KOPT-K1 (cell line): ENCODE measurements around the gene ACBD7.

ENCODE experiments used
- H3K27ac ChIP-seq: fragments of 200-600 bp; sonication (generic); 2 replicates; pipeline ENCODE4 v1.5.1; 2016; ENCODE audit warnings: antibody characterized with exemption, mild to moderate bottlenecking, low read depth, low read length; ENCODE audit not compliant: poor library complexity, severe bottlenecking
- H3K36me3 ChIP-seq: fragments of 200-600 bp; sonication (generic); 2 replicates; pipeline ENCODE4 v1.5.1; 2017; ENCODE audit warnings: antibody characterized with exemption, mild to moderate bottlenecking, low read length, moderate library complexity; ENCODE audit not compliant: insufficient read depth
- H3K9me3 ChIP-seq: fragments of 200-600 bp; sonication (generic); 2 replicates; pipeline ENCODE4 v1.5.1; 2017; ENCODE audit warnings: antibody characterized with exemption, low read length, mild to moderate bottlenecking; ENCODE audit not compliant: insufficient read depth, poor library complexity, severe bottlenecking

Gene ACBD7

DNA sequence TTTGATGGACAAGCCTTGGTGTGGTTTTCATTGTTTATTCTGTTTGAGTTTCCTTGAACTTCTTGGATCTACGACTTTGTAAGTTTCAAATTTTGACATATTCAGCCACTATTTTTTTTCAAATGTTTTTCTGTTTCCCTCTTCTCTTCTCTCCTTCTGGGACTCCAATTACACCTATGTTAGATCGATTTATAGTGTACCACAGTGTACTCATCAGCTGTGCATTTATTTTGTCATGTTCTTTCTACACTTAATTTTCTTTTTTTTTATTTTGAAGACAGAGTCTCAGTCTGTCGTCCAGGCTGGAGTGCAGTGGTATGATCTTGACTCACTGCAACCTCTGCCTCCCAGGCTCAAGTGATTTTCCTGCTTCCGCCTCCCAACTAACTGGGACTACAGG, 28.7 kb downstream of the ACBD7 start:
- Histone ChIP-seq H3K36me3 (no peaks in the 10 kb centered on the region), H3K9me3 (peaks cover 16% of the 10 kb centered on the region), H3K27ac (no peak overlapping the region)

GRCh38 chr10:15058689-15059088, 29.9 kb downstream of the ACBD7 start:
- no peak overlapping the region for H3K27ac ChIP-seq
- H3K9me3 ChIP-seq = peaks cover 15% of the 10 kb centered on the region
- no peaks in the 10 kb centered on the region for H3K36me3 ChIP-seq

DNA sequence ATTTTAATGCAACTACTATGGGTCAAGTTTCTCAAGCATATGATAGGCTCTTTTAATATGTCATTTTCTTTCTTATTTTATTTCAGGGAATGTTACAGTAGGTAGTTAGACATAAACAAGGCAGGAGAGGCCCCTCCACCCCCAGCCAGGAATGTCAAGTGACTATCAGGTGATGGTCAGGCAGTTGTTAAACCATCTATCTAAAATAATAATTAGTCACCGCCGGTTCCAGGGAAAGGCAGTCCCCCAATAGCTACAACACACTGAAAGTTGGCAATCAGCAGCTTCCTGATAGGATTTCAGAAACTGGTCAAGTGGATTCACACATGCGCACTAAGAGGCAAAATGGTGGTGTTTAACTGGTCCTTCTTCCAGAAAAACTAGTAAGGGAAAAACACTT, 35.5 kb downstream of the ACBD7 start:
- H3K27ac ChIP-seq = no peak overlapping the region
- H3K9me3 ChIP-seq = no peaks in the 10 kb centered on the region
- H3K36me3 ChIP-seq = no peaks in the 10 kb centered on the region

DNA sequence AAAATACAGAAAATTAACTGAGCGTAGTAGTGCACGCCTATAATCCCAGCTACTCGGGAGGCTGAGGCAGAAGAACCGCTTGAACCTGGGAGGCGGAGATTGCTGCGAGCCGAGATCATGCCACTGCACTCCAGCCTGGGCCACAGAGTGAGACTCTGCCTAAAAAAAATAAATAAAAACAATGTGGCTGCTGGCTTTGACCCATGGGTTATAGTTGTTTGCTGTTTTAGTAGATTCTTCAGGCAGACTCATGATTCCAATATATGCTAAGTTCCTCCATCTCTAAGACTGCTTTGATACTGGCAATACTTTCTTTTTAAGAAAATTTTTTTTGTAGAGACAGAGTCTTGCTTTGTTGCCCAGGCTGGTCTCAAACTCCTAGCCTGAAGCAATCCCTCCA, 36.5 kb downstream of the ACBD7 start:
- H3K36me3 ChIP-seq = no peaks in the 10 kb centered on the region
- no peaks in the 10 kb centered on the region for H3K9me3 ChIP-seq

GRCh38 chr10:15049533-15049932, 39.0 kb downstream of the ACBD7 start:
- H3K36me3 ChIP-seq = no peaks in the 10 kb centered on the region
- H3K27ac ChIP-seq = no peak overlapping the region
- no peaks in the 10 kb centered on the region for H3K9me3 ChIP-seq

More for the DNA sequence above, 36.5 kb downstream of the ACBD7 start:
- H3K27ac ChIP-seq = no peak overlapping the region

- no peaks in the 10 kb centered on the region for H3K36me3 ChIP-seq
- H3K27ac ChIP-seq = no peak overlapping the region
- no peaks in the 10 kb centered on the region for H3K9me3 ChIP-seq
Measured at GRCh38 chr10:15046626-15047025, 42.0 kb downstream of the ACBD7 start.

DNA sequence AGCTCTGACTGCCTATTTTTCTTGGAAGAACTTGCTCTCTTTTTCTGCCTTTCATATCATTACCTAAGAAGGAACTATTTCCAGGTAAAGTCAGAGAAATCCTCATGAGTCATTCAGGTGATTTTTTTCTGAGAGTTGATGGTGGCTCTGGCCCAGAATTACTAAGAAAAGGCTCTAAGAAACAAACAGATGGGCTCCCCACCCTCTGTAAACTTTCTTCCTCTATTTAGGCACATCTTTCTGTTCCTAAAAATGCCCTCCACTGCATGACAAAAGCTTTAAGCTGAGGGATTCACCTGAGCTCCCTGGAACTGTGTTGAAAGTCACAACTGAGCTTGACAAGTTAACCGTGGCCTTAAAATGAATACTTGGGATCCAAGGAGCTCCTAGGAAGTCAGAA, 43.2 kb downstream of the ACBD7 start:
- no peaks in the 10 kb centered on the region for H3K36me3 ChIP-seq
- H3K9me3 ChIP-seq = no peaks in the 10 kb centered on the region
- H3K27ac ChIP-seq = no peak overlapping the region

DNA sequence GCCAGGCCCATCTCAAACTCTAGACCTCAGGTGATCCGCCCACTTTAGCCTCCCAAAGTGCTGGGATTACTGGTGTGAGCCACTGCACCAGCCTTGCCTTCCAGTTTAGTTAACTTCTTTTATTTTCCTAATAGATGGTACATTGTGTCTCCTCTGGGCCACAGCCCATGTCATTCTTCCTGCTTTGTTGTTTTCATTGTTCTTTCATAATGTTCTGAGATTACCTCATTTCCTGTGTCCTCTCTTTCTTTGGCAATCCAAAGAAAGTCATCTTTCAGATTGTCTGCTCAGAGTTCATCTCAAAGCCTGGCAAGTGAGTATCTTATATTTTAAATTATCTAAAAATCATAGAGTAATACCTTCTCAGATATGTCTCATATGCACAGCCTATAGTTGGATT, 44.9 kb downstream of the ACBD7 start, which contains the start of gene OLAH:
Gene OLAH (plus strand): TSS at position 270 of the 400 bp plus-strand sequence. CDS start 3,346 bp downstream, outside the sequence.
- H3K9me3 ChIP-seq = no peaks in the 10 kb centered on the region
- no peak within 1 kb of the TSS for H3K27ac ChIP-seq
- no peaks in the 10 kb centered on the region for H3K36me3 ChIP-seq

DNA sequence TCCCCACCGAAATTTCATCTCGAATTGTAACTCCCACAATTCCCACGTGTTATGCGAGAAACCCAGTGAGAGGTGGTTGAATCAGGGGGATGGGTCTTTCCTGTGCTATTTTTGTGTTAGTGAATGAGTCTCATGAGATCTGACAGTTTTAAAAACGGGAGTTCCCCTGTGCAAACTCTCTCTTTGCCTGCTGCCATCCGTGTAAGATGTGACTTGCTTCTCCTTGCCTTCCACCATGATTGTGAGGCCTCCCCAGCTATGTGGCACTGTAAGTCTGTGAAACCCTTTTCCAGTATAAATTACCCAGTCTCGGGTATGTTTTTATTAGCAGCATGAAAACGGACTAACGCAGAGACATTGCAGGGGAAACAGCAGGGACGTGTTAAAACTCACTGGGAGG, 50.2 kb downstream of the ACBD7 start:
- H3K27ac ChIP-seq = no peak overlapping the region

GRCh38 chr10:15037691-15038090, 50.9 kb downstream of the ACBD7 start:
- Histone ChIP-seq H3K36me3 (no peaks in the 10 kb centered on the region), H3K27ac (no peak overlapping the region), H3K9me3 (no peaks in the 10 kb centered on the region)

More for the DNA sequence above, 50.2 kb downstream of the ACBD7 start:
- H3K36me3 ChIP-seq = no peaks in the 10 kb centered on the region
- H3K9me3 ChIP-seq = no peaks in the 10 kb centered on the region

DNA sequence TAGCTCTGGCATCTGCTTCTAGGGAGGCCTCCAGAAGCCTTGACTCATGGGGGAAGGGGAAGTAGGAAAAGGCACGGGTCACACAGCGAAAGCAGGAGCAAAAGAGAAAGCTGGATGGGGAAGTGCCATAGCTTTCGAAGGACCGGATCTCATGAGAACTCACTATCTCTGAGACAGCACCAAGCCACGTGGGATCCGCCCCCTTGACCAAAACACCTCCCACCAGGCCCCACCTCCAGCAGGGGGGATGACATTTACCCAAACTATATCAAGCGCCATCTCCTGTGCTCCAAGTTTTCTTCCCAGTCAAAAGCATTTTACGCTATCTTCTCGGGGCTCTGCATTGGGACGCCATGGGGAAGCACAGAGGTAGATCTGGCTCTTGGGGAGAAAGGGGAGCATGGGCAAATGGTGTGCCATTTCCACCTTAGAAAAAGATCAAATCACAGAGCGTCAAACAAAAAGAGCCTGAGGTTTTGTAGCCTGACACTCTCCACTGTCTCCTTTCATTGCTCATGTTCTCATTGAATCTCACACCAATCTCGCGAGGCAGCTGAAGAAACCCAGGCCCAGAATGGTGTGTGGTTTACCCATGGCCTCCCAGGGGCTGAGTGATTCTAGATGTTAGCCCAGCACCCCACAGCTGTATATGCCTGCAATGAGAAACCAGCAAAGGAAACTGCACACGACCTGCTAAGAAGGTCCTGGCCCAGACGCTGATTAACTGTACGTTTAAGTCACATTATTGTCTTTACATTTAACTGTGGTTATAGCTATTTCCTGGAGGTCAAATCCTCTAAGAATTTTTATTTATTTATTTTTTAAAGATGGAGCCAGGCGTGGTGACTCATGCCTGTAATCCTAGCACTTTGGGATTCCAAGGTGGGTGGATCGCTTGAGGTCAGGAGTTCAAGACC, 52.9 kb downstream of the ACBD7 start:
- Histone ChIP-seq H3K9me3 (no peaks in the 10 kb centered on the region), H3K36me3 (no peaks in the 10 kb centered on the region), H3K27ac (no peak overlapping the region)

DNA sequence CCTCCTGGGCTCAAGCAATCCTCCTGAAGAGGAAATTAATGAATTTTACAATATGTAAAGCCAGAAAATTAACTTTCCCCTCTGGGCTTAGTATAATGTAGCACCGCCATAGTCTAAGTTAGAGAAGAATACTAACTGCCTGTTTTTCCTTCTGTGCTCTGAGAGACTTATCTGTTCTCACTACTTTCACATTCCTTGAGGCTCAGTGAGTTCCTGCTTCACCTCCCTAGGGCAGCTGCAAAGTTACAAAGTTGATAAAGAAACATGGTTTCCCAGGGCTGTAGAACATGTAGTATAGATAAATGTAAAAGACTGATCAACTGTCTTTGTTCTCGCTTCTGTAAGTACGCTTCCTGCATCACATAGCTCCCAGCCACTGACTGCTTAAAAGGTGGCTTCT, 60.8 kb downstream of the ACBD7 start:
- Histone ChIP-seq H3K27ac (no peak overlapping the region), H3K36me3 (no peaks in the 10 kb centered on the region), H3K9me3 (no peaks in the 10 kb centered on the region)
